Raji (cell line): ENCODE results near the gene LRRC1.

Experiments used
- POLR2A ChIP-seq: IDR thresholded peaks from 2 replicates; pipeline ENCODE4 v1.6.1; 2011; ENCODE audit warnings: low read depth, low read length, control low read depth; ENCODE audit not compliant: insufficient read depth

LRRC1 gene

GRCh38 chr6:53929821-53930120 lies 135.0 kb downstream of the LRRC1 start:
- no peak for TF ChIP-seq POLR2A

GRCh38 chr6:53930330-53930729 lies 135.5 kb downstream of the LRRC1 start:
- TF ChIP-seq POLR2A, result no peak

GRCh38 chr6:53931086-53931485 lies 136.3 kb downstream of the LRRC1 start:
- no peak for TF ChIP-seq POLR2A

GRCh38 chr6:53932516-53932915 lies 137.7 kb downstream of the LRRC1 start:
- TF ChIP-seq POLR2A, result no peak

GRCh38 chr6:53934023-53934422 lies 139.2 kb downstream of the LRRC1 start:
- TF ChIP-seq POLR2A, result no peak

GRCh38 chr6:53937461-53937860 lies 142.7 kb downstream of the LRRC1 start:
- no peak for TF ChIP-seq POLR2A

- no peak for TF ChIP-seq POLR2A
Measured at GRCh38 chr6:53938810-53939209, 144.0 kb downstream of the LRRC1 start.

- TF ChIP-seq POLR2A, result no peak
Measured at GRCh38 chr6:53939830-53940229, 145.0 kb downstream of the LRRC1 start.

GRCh38 chr6:53943395-53943794 lies 148.6 kb downstream of the LRRC1 start:
- TF ChIP-seq POLR2A, result no peak

- TF ChIP-seq POLR2A, result no peak
Measured at GRCh38 chr6:53944091-53944490, 149.3 kb downstream of the LRRC1 start.

GRCh38 chr6:53944543-53944942 lies 149.7 kb downstream of the LRRC1 start:
- TF ChIP-seq POLR2A, result no peak

- no peak for TF ChIP-seq POLR2A
Measured at GRCh38 chr6:53945765-53946407, 151.1 kb downstream of the LRRC1 start.

GRCh38 chr6:53947780-53948179 lies 153.0 kb downstream of the LRRC1 start:
- TF ChIP-seq POLR2A, result no peak

- TF ChIP-seq POLR2A, result no peak
Measured at GRCh38 chr6:53951383-53951782, 156.6 kb downstream of the LRRC1 start.

- no peak for TF ChIP-seq POLR2A
Measured at GRCh38 chr6:53956068-53956711, 161.4 kb downstream of the LRRC1 start.

GRCh38 chr6:53956804-53957203 lies 162.0 kb downstream of the LRRC1 start:
- TF ChIP-seq POLR2A, result no peak

- no peak for TF ChIP-seq POLR2A
Measured at GRCh38 chr6:53959717-53960116, 164.9 kb downstream of the LRRC1 start.
